ENCODE measurements around the gene PLA2G4C. TPM values are rescaled to one million over a fixed set of nuclear protein-coding genes. Genes with fewer than 3 reads are reported as not detected.
A peak's percentile ranks its signal among the peaks of the same experiment; 100 is the strongest.

PLA2G4C gene
- polyA plus RNA-seq (ENCODE audit: insufficient read length in 4 of 4), result 1 to 10 TPM; 4.0 to 5.6 (median 4.5) TPM

- peak; percentile 72 to 79 (median 73) for DNase-seq (ENCODE audit: low read depth in 4 of 4, low spot score in 3 of 4)
These were observed at the start of gene PLA2G4C for GRCh38 chr19:48110350-48110966. TSS of gene PLA2G4C (minus strand) at chr19:48110817. CDS start at chr19:48106529, 4,288 bp downstream.

GRCh38 chr19:48158210-48158790 is 47.7 kb upstream of the PLA2G4C start:
- DNase-seq (ENCODE audit: low read depth in 4 of 4, low spot score in 3 of 4), result no peak

GRCh38 chr19:48154003-48154402 is 43.4 kb upstream of the PLA2G4C start:
- no peak for DNase-seq (ENCODE audit: low read depth in 4 of 4, low spot score in 3 of 4)

- DNase-seq (ENCODE audit: low read depth in 4 of 4, low spot score in 3 of 4), result peak in 2 of 4 donors; percentile 24 to 28
These were observed 41.9 kb upstream of the PLA2G4C start for GRCh38 chr19:48152551-48152950.

- no peak for DNase-seq (ENCODE audit: low read depth in 4 of 4, low spot score in 3 of 4)
These were observed 38.8 kb upstream of the PLA2G4C start for GRCh38 chr19:48149430-48149829.

GRCh38 chr19:48148576-48148975 is 38.0 kb upstream of the PLA2G4C start:
- no peak for DNase-seq (ENCODE audit: low read depth in 4 of 4, low spot score in 3 of 4)

- DNase-seq (ENCODE audit: low read depth in 4 of 4, low spot score in 3 of 4), result no peak
These were observed 37.1 kb upstream of the PLA2G4C start for GRCh38 chr19:48147597-48148175.

GRCh38 chr19:48139053-48139452 is 28.4 kb upstream of the PLA2G4C start:
- no peak for DNase-seq (ENCODE audit: low read depth in 4 of 4, low spot score in 3 of 4)

GRCh38 chr19:48137411-48137810 is 26.8 kb upstream of the PLA2G4C start:
- DNase-seq (ENCODE audit: low read depth in 4 of 4, low spot score in 3 of 4), result no peak

- DNase-seq (ENCODE audit: low read depth in 4 of 4, low spot score in 3 of 4), result no peak
These were observed 25.9 kb upstream of the PLA2G4C start for GRCh38 chr19:48136547-48136946.

GRCh38 chr19:48135411-48135810 is 24.8 kb upstream of the PLA2G4C start:
- DNase-seq (ENCODE audit: low read depth in 4 of 4, low spot score in 3 of 4), result no peak

GRCh38 chr19:48133094-48133493 is 22.5 kb upstream of the PLA2G4C start:
- no peak for DNase-seq (ENCODE audit: low read depth in 4 of 4, low spot score in 3 of 4)

GRCh38 chr19:48127561-48127960 is 16.9 kb upstream of the PLA2G4C start:
- DNase-seq (ENCODE audit: low read depth in 4 of 4, low spot score in 3 of 4), result no peak

- no peak for DNase-seq (ENCODE audit: low read depth in 4 of 4, low spot score in 3 of 4)
These were observed 13.5 kb upstream of the PLA2G4C start for GRCh38 chr19:48123907-48124651.

- DNase-seq (ENCODE audit: low read depth in 4 of 4, low spot score in 3 of 4), result no peak
These were observed 11.8 kb upstream of the PLA2G4C start for GRCh38 chr19:48122421-48122820.

GRCh38 chr19:48121909-48122371 is 11.3 kb upstream of the PLA2G4C start:
- no peak for DNase-seq (ENCODE audit: low read depth in 4 of 4, low spot score in 3 of 4)

- no peak for DNase-seq (ENCODE audit: low read depth in 4 of 4, low spot score in 3 of 4)
These were observed 10.4 kb upstream of the PLA2G4C start for GRCh38 chr19:48121066-48121465.

- DNase-seq (ENCODE audit: low read depth in 4 of 4, low spot score in 3 of 4), result no peak
These were observed 9.9 kb upstream of the PLA2G4C start for GRCh38 chr19:48120505-48120904.

- DNase-seq (ENCODE audit: low read depth in 4 of 4, low spot score in 3 of 4), result no peak
These were observed 7.5 kb upstream of the PLA2G4C start for GRCh38 chr19:48118131-48118517.

- no peak for DNase-seq (ENCODE audit: low read depth in 4 of 4, low spot score in 3 of 4)
These were observed 7.0 kb upstream of the PLA2G4C start for GRCh38 chr19:48117515-48118130.

Data from left renal pelvis (tissue), 4 donors.